KOPT-K1 (cell line): Measurements from ENCODE around the gene CD300A.

Source experiments
- H3K27ac ChIP-seq: fragments of 200-600 bp; sonication (generic); 2 replicates; pipeline ENCODE4 v1.5.1; 2016; ENCODE audit warnings: antibody characterized with exemption, mild to moderate bottlenecking, low read depth, low read length; ENCODE audit not compliant: poor library complexity, severe bottlenecking
- H3K36me3 ChIP-seq: fragments of 200-600 bp; sonication (generic); 2 replicates; pipeline ENCODE4 v1.5.1; 2017; ENCODE audit warnings: antibody characterized with exemption, mild to moderate bottlenecking, low read length, moderate library complexity; ENCODE audit not compliant: insufficient read depth
- H3K9me3 ChIP-seq: fragments of 200-600 bp; sonication (generic); 2 replicates; pipeline ENCODE4 v1.5.1; 2017; ENCODE audit warnings: antibody characterized with exemption, low read length, mild to moderate bottlenecking; ENCODE audit not compliant: insufficient read depth, poor library complexity, severe bottlenecking

The CD300A gene

DNA sequence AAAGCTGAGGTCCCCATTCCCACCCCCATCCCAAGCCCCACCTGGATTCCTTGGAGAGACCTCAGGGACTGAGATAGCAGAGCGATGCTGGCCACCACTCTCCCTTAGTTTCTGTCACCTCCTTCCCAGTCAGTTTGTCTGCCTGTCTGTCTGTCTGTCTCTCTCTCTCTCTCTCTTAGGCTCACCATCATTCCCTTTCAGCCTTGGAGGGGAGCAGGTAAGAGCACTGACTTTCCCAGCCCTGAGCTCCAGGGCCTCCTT is 59.0 kb downstream of the CD300A start:
- no peaks in the 10 kb centered on the region for H3K36me3 ChIP-seq
- no peaks in the 10 kb centered on the region for H3K9me3 ChIP-seq
- H3K27ac ChIP-seq = no peak overlapping the region

DNA sequence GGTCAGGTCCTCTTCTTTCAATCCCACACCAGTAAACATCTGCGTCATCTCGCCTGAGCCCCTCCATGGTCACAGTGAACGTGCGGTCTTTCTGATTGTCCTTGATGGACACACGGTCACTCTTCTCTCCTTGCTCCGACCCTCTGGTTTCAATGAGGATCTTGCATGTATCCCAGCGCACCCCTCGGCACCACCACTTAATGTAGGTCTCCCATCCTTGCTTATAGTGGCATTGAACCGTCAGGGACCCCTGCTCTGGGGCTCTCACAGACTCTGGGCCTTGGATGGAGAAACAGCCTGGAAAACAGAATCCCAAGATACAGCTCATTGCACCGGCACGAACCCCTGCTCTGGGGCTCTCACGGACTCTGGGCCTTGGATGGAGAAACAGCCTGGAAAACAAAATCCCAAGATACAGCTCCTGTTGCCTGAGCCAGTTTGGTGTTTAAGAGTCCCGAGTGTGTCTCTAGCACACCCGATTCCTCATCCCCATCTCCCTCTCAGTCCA is 59.4 kb downstream of the CD300A start:
- Histone ChIP-seq H3K9me3 (no peaks in the 10 kb centered on the region), H3K27ac (no peak overlapping the region), H3K36me3 (no peaks in the 10 kb centered on the region)

GRCh38 chr17:74526681-74527080 is 60.2 kb downstream of the CD300A start:
- no peaks in the 10 kb centered on the region for H3K36me3 ChIP-seq
- H3K27ac ChIP-seq = no peak overlapping the region
- no peaks in the 10 kb centered on the region for H3K9me3 ChIP-seq

DNA sequence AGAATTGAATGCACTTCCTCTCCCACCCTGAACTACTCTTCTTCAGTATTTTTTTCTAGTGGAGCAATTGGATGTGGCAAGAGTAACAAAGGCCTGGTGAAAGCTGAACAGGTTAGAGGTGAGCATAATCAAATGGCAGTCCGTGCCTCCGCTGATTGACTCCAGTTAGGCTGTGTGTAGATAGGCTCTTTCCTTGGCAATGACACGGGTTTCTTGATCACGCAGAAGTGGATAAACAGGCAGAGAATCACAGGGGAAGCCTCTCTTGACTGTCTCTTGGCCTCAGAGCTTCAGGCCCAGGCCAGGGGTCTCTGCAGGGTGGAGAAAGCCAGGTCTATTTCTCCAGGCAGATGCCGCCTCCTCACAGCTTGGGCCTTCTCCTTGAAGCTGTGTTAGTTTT is 60.6 kb downstream of the CD300A start:
- Histone ChIP-seq H3K27ac (no peak overlapping the region), H3K9me3 (no peaks in the 10 kb centered on the region), H3K36me3 (no peaks in the 10 kb centered on the region)

GRCh38 chr17:74527756-74528155 is 61.3 kb downstream of the CD300A start:
- no peaks in the 10 kb centered on the region for H3K36me3 ChIP-seq
- H3K27ac ChIP-seq = no peak overlapping the region
- H3K9me3 ChIP-seq = no peaks in the 10 kb centered on the region

DNA sequence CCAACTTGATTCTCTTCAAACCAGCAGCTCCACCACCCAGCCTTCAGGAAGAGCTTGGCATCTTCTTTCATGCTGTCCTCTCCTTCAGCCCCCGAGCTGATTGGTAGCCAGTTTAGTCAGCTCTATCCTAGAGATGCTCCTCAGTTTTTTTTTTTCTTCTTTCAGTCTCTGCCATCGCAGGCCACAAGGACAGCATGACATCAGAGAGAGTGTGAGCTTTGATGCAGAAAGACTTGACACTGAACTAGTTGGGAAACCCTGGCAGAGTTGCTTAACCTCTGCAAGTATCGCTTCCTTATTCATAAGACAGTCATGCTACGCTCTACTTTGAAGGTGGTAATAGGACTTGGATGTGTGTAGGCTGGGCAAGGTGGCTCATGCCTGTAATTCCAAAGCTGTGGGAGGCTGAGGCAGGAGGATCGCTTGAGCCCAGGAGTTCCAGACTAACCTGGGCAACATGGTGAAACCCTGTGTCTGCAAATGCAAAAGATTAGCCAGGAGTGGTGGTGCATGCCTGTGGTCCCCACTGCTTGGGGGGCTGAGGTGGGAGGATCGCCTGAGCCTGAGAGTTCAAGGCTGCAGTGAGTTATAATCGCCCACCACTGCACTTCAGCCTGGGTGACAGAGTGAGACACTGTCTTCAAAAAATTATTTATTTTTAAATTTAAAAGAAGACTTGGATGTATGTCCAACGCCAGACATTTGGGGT is 62.2 kb downstream of the CD300A start:
- Histone ChIP-seq H3K36me3 (no peaks in the 10 kb centered on the region), H3K27ac (no peak overlapping the region), H3K9me3 (no peaks in the 10 kb centered on the region)

DNA sequence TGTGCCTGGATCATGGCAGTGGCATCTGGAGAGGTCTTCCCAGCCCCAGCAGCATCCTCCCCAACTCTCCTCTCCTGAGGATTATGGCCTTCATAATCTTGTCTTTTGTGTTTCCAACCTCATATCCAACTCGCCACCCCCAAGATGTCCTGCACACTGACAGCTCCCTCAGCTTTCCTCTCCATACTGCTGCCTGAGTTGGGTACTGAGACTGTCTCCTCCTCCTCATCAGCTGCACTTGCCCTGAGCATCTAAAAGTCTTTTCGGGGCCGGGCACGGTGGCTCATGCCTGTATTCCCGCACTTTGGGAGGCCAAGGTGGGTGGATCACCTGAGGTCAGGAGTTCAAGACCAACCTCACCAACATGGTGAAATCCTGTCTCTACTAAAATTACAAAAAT is 62.8 kb downstream of the CD300A start:
- no peaks in the 10 kb centered on the region for H3K36me3 ChIP-seq
- H3K9me3 ChIP-seq = no peaks in the 10 kb centered on the region
- no peak overlapping the region for H3K27ac ChIP-seq

- no peak overlapping the region for H3K27ac ChIP-seq
- peaks cover 3% of the 10 kb centered on the region for H3K9me3 ChIP-seq
- no peaks in the 10 kb centered on the region for H3K36me3 ChIP-seq
These were observed 64.4 kb downstream of the CD300A start for GRCh38 chr17:74530831-74531150.

DNA sequence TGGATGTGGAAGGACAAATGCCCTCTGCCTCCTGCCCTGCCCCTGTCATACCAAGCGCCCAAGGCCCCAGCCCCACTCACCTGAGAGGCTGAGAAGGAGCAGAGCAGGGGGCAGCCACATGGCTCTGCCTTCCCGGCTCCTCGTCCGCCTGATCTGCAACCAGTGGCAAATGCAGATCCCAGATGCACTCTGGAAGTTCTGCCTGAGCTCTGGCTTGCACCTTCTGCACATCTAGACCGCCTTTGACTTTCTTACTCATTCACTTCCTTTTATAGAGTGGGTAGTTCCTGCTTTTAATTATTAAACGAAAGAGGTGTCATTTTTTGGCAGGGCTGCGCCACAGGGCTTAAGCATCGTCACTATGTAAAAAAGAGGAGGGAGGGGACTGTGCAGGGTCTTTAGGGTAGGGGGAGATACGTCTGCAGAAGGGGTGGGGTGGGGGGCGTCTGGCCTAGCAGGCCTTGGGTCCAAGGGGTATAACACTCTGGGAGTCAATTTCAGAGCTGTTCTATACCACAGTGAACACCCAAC is 64.9 kb downstream of the CD300A start, which contains the start of gene CD300LB:
CD300LB (minus strand) TSS at position 245 of the 531 bp plus-strand sequence; CDS start at position 120, 125 bp downstream.
- no peaks in the 10 kb centered on the region for H3K36me3 ChIP-seq

GRCh38 chr17:74532115-74532514 is 65.7 kb downstream of the CD300A start:
- peaks cover 4% of the 10 kb centered on the region for H3K9me3 ChIP-seq
- H3K27ac ChIP-seq = no peak overlapping the region
- no peaks in the 10 kb centered on the region for H3K36me3 ChIP-seq

More for the DNA sequence above, 64.9 kb downstream of the CD300A start, which contains the start of gene CD300LB:
- peaks cover 4% of the 10 kb centered on the region for H3K9me3 ChIP-seq
- H3K27ac ChIP-seq = no peak within 1 kb of the TSS
